ENCODE results near the gene ILK. TPM values are rescaled to one million over a fixed set of nuclear protein-coding genes. Genes with fewer than 3 reads are reported as not detected.
A peak's percentile ranks its signal among the peaks of the same experiment; 100 is the strongest.

ILK gene
- total RNA-seq = 100 to 1,000 TPM in 2 of 4 donors, 10 to 100 TPM in 2; 81.1 to 121 (median 97.3) TPM

DNA sequence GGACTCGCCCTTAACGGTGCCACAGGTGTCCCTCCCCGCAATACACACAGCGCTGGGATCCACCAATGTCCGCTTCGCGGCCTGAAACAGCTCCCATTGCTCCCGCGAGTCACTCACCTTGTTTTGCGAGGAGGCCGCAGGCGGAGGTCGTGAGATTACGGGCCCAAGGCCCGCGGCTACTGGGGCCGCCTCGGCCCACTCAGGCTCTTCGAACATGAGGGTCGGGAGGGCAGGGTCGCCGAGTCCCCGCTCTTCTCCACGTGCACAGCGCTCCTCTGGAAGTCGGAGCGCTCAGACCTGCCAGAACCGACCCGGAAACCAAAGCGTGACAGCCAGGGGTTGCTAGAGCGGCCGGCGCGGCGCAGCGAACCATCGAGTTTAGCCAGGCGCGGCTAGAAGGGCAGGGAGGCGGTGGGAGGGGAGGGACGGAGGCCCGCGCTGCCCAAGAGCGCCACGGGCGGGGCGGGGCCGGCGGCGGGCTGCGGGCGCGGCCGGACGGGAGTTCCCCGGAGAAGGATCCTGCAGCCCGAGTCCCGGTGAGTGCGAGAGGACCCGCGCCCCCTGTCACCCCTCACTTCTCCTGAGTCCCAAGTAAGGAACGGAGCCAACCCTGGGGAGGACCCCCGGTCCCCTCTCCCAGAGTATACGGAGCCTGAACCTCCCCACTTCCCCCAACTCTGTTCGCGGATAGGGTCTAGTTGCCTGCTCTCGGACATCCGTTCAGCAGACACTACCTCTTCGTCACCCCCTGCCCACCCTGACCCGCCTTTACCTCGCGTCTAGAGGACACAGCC lies at the start of gene ILK, which contains the start of gene RRP8:
Gene ILK (plus strand): TSS at position 488 of the 794 bp plus-strand sequence. CDS start 498 bp downstream, outside the sequence.
Gene RRP8 (minus strand): TSS at position 330 of the 794 bp plus-strand sequence. CDS start 114 bp downstream, at position 216.
- Histone ChIP-seq H3K4me3 (peak within 1 kb of the TSS; percentile 77 to 87 (median 84)), H3K27me3 (no peaks in the 10 kb centered on the region), H3K9me3 (no peaks in the 10 kb centered on the region), H3K27ac (peak within 1 kb of the TSS; percentile 91 to 94 (median 92)), H3K4me1 (peaks cover 0 to 59% (median 20%) of the 10 kb centered on the region in 4 donors), H3K36me3 (peaks cover 0 to 40% (median 0%) of the 10 kb centered on the region in 3 donors)
- peak; percentile 90 to 96 (median 95) for DNase-seq
- TF ChIP-seq POLR2A (IDR thresholded peaks at IDR 0.05) = peak; percentile 67 to 72
- TF ChIP-seq, protein P1, sequence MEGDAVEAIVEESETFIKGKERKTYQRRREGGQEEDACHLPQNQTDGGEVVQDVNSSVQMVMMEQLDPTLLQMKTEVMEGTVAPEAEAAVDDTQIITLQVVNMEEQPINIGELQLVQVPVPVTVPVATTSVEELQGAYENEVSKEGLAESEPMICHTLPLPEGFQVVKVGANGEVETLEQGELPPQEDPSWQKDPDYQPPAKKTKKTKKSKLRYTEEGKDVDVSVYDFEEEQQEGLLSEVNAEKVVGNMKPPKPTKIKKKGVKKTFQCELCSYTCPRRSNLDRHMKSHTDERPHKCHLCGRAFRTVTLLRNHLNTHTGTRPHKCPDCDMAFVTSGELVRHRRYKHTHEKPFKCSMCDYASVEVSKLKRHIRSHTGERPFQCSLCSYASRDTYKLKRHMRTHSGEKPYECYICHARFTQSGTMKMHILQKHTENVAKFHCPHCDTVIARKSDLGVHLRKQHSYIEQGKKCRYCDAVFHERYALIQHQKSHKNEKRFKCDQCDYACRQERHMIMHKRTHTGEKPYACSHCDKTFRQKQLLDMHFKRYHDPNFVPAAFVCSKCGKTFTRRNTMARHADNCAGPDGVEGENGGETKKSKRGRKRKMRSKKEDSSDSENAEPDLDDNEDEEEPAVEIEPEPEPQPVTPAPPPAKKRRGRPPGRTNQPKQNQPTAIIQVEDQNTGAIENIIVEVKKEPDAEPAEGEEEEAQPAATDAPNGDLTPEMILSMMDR (IDR thresholded peaks at IDR 0.05) = peak in 5 of 6 experiments; percentile 23 to 58 (median 35)

DNA sequence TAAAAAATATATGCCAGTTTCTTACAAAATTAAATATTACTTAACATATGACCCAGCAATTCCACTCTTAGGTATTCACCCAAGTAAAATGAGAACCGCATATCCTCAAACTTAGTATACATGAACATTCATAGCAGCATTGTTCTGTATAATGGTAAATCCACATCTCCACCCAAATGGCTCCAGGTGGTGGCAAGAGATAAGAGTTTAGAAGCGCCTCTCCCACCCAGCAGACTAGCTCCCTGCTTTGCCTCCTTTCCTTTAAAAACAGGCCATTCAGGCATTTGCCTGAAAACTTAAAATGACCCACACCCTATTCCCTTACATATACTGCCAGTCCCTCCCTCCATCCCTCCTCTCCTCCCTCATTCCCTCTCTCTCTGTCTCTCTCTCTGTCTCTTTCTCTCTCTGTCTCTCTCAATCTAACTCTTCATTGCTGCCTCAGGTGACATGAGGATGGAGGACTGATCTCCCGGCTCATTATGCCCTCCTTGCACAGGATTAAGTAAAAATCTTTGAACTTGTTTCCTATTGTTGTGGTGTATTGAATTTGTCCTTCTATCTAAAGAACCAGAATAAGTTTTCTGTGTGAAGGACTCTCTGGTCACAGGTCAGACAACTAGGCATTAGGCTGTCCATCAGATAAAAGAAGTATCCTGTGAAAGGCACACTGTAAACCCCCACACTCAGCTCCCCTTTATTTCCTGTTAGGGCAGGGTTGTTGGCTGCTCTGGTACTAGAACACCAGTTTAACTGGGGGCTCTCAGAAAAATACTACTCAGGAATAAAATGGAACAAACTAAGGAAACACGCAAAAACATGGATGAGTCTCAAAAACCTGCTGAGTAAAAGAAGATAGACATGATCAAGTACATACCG lies 48.5 kb upstream of the ILK start:
- TF ChIP-seq POLR2A (IDR thresholded peaks at IDR 0.05) = no peak
- TF ChIP-seq, protein P1 (IDR thresholded peaks at IDR 0.05) = no peak
- Histone ChIP-seq H3K27me3 (no peaks in the 10 kb centered on the region), H3K9me3 (no peaks in the 10 kb centered on the region), H3K4me1 (no peaks in the 10 kb centered on the region), H3K4me3 (no peak overlapping the region), H3K36me3 (no peaks in the 10 kb centered on the region), H3K27ac (no peak overlapping the region)
- DNase-seq = no peak

DNA sequence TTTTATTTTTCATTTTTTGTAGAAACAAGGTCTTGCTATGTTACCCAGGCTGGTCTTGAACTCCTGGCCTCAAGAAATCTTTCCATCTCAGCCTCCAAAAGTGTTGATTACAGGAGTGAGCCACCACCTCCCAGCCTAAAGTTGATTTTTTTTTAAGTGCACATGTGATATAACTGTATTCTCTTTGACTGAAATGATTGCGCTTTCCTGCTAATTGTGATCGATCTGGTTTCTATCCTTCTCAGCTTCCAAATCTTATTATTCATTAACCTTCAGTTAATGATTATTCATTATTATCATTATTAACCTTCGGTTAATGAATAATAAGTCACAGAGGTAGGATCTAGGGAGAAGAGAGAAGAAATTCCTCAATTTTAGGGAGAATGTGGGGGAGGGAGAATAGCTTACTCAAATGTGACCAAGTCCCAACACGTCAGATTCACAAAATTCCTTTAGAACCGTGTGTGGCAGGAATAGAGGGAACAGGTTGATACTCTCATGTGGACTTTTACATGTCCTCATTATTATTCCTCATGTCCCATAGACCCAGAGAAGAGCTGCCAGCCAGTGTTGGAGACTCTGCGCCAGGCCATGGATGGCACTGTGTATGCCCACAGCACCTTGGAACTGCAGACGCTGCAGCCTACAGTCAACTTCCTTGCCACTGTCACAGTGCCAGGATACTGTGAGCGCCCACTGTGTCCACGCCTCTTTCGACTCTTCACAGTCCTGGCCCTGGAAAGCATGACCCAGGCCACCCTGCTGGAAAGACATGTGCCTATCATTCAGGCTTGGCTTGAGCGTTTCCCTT lies 47.2 kb upstream of the ILK start:
- H3K4me1 ChIP-seq = no peaks in the 10 kb centered on the region
- H3K27ac ChIP-seq = no peak overlapping the region
- TF ChIP-seq POLR2A (IDR thresholded peaks at IDR 0.05) = no peak
- TF ChIP-seq, protein P1 (IDR thresholded peaks at IDR 0.05) = no peak

DNA sequence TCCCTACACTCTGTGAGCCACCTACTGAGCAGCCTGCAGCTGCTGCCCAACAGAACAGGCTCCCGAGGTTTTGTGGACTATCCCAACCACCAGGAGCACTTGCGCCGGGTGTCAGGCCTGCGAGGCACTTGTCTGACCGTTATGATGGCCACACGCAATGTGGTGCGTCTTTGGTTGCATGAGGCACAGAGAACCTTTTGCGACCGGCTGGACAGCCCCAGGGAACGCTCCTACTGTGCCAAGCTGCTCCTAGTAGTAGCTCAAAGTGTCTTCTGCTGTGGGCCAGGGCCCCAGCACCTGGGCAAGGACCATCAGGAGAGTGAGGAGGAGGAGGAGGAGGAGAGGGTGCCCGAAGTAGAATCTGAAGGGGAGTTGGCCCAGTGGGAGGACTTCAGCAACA lies 46.5 kb upstream of the ILK start:
- Histone ChIP-seq H3K4me3 (no peak overlapping the region), H3K36me3 (no peaks in the 10 kb centered on the region), H3K27ac (no peak overlapping the region), H3K9me3 (no peaks in the 10 kb centered on the region), H3K27me3 (no peaks in the 10 kb centered on the region), H3K4me1 (no peaks in the 10 kb centered on the region)
- no peak for DNase-seq
- TF ChIP-seq POLR2A (IDR thresholded peaks at IDR 0.05) = no peak
- TF ChIP-seq, protein P1 (IDR thresholded peaks at IDR 0.05) = no peak

More for the DNA sequence above, 47.2 kb upstream of the ILK start:
- no peaks in the 10 kb centered on the region for H3K9me3 ChIP-seq
- no peaks in the 10 kb centered on the region for H3K36me3 ChIP-seq
- H3K4me3 ChIP-seq = no peak overlapping the region
- DNase-seq = no peak
- no peaks in the 10 kb centered on the region for H3K27me3 ChIP-seq

All from Peyer's patch (tissue), 4 donors.